ENCODE measurements around the gene RNLS. TPM values are rescaled to one million over a fixed set of nuclear protein-coding genes. Genes with fewer than 3 reads are reported as not detected.
A peak's percentile ranks its signal among the peaks of the same experiment; 100 is the strongest.

The RNLS gene
- total RNA-seq, 1 experiment from 2014 or later = not detected

DNA sequence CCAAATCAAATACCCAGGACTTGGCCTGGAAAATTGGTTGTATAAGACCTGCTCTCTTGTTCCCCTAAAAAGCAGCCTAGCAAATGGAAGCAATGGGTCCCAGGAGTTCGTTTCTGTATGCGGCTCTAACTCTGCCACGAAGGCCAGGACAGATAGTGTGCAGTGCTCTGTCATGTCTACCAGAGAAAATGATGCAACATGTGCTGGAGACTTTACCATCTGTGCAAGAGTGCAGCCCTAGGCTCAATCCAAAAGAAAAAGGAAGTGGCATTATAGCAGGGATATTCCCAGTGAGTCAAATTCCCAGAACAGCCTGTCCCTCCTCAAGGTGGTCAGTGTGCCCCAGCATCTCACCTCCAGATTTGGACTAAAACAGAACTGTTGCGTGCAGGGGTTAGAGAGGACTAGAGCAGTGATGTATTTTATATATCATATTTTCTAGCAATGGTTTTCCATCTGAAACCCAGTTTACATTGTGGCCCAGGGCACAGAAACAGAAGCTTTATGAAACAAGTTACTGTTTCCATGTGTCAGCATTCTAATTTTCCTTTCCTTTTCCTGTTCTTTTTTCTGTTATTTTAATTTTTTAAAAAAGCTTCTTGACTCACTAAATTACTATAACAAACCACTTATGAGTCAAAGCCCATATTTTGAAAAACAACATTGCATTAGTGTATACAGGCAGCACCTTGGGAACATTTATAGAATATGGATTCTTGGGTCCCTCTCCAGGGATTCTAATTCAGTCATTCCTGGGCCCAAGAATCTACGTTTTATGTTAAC, 311.2 kb downstream of the RNLS start:
- Histone ChIP-seq H3K27me3 (no peaks in the 10 kb centered on the region), H3K4me3 (no peak overlapping the region), H3K36me3 (no peaks in the 10 kb centered on the region), H3K4me1 (no peaks in the 10 kb centered on the region), H3K9me3 (replicated peaks) (no peaks in the 10 kb centered on the region), H3K27ac (no peak overlapping the region)
- no peak for DNase-seq

DNA sequence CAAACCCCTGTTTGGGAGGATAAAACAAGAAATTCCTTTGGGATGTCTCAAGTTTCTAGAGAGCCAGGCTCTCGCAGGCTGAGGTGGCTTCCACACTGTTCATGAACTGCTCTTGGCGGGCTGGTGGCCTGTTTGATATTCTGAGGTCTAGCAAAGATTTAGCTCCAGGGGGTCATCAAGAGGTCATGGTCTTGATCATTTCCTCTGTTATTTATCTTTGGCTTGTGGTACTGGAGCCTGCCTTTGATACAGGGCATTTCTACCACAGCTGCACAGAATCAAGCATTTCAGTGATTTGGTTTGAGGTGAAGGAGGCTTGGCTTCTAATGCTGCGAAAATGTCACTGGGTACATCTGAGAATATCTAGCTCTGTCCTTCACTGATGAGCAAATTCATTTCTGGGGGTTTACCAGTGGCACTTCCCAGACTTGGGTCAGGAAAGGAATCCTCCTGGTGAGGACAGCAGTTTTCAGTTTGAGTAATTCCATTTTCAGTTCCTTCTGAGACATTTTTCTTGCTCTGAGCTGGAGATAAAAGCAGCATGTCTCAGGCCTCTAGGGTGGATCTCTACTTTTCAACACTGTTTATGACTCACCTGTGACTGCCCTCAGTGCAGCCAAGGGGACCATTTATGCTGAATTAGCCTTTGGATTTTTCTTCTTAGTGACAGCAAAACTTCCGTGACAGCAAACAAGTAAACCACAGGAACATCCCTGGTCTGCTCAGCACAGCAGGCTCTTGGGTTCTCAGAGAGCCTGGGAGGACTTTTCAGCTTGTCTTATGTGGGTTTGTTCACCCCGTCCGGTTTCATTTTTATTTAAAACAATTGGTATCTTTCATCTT, 312.0 kb downstream of the RNLS start:
- peak; percentile 25 to 50 for DNase-seq
- Histone ChIP-seq H3K27ac (no peak overlapping the region), H3K27me3 (no peaks in the 10 kb centered on the region), H3K36me3 (no peaks in the 10 kb centered on the region), H3K4me3 (no peak overlapping the region), H3K4me1 (no peaks in the 10 kb centered on the region), H3K9me3 (replicated peaks) (no peaks in the 10 kb centered on the region)

DNA sequence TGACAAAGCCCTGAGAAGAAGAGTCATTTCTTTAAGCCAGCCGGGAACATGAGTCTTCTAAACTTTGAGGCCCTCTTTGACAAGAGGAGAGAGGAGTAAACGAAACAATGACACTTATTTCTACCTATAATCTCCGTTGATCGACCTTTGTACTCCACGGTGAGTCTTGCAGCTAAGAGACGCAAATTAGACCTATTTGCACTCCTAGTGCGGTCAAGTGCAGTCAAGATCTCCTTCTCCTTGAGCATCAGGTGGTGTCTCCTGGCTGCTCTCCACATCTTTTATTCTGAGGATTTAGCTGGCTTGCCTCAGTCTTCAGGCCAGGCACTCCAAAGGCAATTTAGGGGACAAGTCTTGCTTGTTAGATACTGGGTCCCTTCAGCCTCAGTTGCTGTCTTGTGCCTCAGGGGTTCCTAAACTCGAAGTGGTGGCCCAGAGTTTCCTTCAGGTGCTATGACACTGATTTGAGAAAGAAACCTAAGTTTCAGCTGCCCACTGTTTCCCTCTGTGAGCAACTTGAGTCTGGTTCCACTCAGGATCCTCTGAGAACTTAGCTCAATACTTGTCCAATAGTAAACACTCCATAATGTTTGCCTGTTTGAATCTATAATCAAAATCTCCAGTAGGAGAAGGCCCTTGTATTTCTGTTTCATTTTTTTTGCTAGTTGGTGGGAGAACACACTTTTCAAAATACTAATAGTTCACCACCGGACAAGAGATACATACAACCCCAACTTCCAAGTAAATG, 312.9 kb downstream of the RNLS start:
- DNase-seq = no peak
- Histone ChIP-seq H3K4me3 (no peak overlapping the region), H3K27ac (no peak overlapping the region), H3K36me3 (no peaks in the 10 kb centered on the region), H3K27me3 (no peaks in the 10 kb centered on the region), H3K9me3 (replicated peaks) (no peaks in the 10 kb centered on the region), H3K4me1 (no peaks in the 10 kb centered on the region)

DNA sequence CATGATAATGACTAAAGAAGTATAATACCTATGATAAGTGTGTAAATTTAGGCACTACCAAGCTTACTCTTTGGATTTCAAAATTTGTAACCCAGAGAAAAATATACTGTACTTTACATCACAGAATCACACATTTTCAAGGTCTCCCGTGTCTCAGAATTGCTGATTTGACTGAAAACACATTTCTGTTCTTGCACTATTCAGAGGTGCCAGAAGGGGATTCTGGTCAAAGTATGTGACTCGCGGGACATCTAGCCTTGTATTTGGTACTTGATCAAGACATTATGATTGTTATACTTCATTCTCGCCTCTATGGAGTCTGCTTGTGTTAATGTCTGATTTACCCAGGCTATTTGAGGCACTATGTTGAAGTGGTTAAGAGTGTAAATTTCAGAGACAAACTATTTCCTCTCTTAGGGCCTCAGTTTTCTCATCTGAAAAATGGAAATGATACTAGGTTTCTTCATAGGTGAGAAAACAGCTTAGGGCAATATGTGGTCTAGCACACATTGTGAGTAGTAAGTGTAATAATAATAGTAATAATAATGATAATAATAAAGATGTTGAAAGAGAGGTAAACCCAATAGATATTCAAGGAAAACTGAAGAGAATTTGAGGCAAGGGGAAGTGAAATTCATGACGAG, 320.4 kb downstream of the RNLS start:
- Histone ChIP-seq H3K4me1 (no peaks in the 10 kb centered on the region), H3K9me3 (replicated peaks) (no peaks in the 10 kb centered on the region)
- DNase-seq = no peak

DNA sequence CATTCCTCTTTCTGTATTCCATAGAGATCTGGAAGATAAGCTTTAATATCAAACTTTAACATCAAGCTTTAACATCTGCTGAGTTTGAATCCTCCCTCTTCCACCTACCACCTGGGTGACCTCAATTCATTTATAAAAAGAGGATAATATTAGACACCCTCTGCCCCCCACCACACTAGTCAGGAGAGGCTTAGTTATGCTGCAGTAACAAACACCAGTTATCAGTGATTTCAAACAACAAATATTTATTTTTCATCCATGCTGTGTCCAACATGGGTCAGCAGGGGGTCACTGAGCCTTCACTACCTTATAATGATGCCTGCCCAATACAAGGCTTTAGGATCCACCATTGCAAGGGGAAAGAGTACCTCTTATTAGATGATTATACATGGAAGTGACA, 322.0 kb downstream of the RNLS start:
- H3K27me3 ChIP-seq = no peaks in the 10 kb centered on the region
- DNase-seq = no peak

More for the DNA sequence above, 320.4 kb downstream of the RNLS start:
- Histone ChIP-seq H3K4me3 (no peak overlapping the region), H3K27ac (no peak overlapping the region), H3K36me3 (no peaks in the 10 kb centered on the region), H3K27me3 (no peaks in the 10 kb centered on the region)

DNA sequence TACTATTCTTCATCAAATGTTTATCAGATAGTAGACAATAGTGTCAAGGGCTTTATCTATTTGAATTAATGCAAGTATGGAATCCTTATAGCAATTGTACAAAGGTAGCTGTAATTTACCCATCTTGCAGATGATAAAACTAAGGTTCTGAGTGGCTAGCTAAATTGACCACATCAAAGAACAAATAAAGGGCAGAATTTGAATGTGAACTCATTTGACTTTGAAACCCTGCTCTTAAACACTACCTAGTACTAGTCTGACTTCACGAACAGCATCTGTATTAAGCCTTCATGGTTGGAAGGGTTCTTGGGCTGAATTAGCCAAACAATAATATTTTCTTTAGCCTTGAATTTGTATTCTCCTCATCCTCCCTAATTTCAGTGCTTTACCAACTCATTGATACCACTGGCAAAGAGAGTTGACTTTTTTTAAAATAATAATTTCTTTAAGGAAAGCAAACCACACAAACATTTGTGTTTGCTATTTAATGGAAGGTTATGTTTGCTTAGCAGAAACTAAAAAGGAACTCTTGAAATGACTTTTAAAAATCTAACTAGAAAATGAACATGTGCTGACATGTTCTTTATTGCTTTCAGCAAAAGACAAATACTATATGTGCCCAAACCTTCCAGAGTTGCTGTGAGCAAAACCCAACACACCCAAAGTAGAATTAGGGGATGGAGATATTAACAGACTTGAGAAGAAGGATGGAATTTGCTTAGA, 322.6 kb downstream of the RNLS start:
- Histone ChIP-seq H3K4me3 (no peak overlapping the region), H3K9me3 (replicated peaks) (no peaks in the 10 kb centered on the region), H3K27ac (no peak overlapping the region), H3K4me1 (no peaks in the 10 kb centered on the region), H3K27me3 (no peaks in the 10 kb centered on the region), H3K36me3 (no peaks in the 10 kb centered on the region)
- no peak for DNase-seq

More for the DNA sequence above, 322.0 kb downstream of the RNLS start:
- no peaks in the 10 kb centered on the region for H3K4me1 ChIP-seq
- H3K4me3 ChIP-seq = no peak overlapping the region
- H3K9me3 ChIP-seq (replicated peaks) = no peaks in the 10 kb centered on the region
- H3K27ac ChIP-seq = no peak overlapping the region
- H3K36me3 ChIP-seq = no peaks in the 10 kb centered on the region

DNA sequence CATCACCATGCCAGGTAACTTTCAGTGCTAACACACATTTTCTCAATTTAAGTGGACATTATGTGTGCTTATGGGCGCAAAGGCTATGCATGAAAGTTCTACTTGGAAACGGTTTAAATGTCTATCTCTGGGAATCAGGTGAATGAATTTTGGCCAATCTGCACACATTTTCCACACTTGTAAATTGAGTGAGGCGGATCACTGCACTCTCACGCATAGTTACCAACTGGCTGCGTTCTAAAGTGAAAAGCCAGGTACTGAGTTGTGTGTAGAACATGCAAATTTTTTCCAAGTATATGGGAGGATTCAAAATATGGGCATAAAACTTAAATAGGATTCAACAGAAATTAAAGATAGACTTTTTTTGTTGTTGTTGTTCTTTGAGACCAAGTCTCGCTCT, 323.7 kb downstream of the RNLS start:
- H3K4me1 ChIP-seq = no peaks in the 10 kb centered on the region
- no peaks in the 10 kb centered on the region for H3K27me3 ChIP-seq
- no peaks in the 10 kb centered on the region for H3K36me3 ChIP-seq
- H3K27ac ChIP-seq = no peak overlapping the region
- no peak overlapping the region for H3K4me3 ChIP-seq
- no peak for DNase-seq
- no peaks in the 10 kb centered on the region for H3K9me3 ChIP-seq (replicated peaks)

DNA sequence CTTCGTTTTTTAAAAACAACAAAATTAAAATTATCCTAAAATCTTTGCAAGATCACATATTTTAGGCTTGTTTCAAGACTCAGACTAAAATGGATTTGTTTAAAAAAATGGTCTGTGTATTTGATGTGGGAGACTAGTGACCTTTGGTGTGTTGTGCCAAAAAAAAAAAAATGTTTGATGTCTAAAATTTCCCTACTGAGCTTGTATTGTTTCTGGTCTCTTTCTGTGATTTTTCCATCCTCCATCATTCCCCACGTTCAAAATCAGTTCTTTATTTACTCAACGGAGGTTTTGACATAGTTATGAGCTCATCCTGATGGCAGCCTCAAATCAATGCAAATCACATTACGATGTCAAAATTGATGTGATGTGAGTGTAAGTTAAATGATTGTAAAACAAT, 326.2 kb downstream of the RNLS start:
- no peaks in the 10 kb centered on the region for H3K36me3 ChIP-seq
- no peaks in the 10 kb centered on the region for H3K4me1 ChIP-seq
- DNase-seq = no peak
- H3K9me3 ChIP-seq (replicated peaks) = no peaks in the 10 kb centered on the region
- no peak overlapping the region for H3K4me3 ChIP-seq
- no peak overlapping the region for H3K27ac ChIP-seq
- H3K27me3 ChIP-seq = no peaks in the 10 kb centered on the region

DNA sequence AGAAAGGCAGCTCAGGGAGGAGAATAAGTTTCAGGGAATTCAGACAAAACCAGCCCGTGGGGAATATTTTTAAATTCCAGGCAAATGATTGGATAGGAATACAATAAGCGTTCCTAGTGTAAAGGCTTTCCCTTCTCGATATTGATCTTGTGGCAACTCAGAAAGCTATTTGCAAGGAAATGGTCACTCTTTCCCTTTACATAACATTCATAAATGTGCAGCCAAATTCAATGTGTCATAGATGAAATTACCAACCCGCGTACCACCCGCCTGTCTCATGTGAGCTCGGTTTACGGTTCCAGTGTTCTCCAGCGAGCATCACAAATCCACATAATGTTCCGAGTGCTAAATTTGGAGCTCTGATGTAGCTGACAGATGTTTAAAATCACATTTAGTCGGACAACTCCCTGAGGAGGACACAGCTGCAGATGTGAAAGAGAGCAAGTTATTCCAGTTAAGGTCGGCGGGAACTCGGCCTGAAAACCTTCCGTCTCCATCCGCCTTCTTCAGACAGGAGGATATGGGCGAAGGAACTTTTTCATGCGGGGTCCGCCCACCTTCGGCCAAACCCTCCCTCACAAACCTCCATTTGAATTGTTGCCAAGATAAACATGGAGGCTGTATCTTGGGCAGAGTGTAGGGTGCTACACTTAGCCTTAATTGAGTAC, 327.0 kb downstream of the RNLS start:
- no peaks in the 10 kb centered on the region for H3K4me1 ChIP-seq
- H3K9me3 ChIP-seq (replicated peaks) = no peaks in the 10 kb centered on the region
- no peak overlapping the region for H3K4me3 ChIP-seq
- no peak overlapping the region for H3K27ac ChIP-seq
- no peaks in the 10 kb centered on the region for H3K27me3 ChIP-seq
- H3K36me3 ChIP-seq = no peaks in the 10 kb centered on the region
- DNase-seq = no peak

DNA sequence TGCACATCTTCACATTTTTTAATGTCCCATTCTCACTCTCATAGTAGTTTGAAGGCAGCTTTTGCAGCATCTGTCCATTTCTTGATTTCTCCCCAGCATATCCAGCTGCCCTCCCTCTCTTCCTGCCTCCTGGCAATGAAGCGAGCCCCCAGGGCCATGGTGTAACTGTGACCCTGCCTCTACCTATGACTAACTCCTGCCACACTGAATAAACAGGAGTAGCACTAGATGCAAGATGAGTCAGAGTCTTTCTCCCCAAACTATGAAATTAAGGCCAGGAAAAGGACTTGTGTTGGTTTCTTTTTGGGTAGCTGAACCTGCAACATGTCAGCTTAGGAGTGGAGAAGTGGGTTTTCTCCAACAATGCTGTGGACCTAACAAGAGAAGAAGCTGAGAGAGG, 329.0 kb downstream of the RNLS start:
- DNase-seq = peak; percentile 22 to 32
- Histone ChIP-seq H3K4me3 (no peak overlapping the region), H3K27ac (no peak overlapping the region), H3K27me3 (no peaks in the 10 kb centered on the region), H3K4me1 (no peaks in the 10 kb centered on the region), H3K9me3 (replicated peaks) (no peaks in the 10 kb centered on the region), H3K36me3 (no peaks in the 10 kb centered on the region)

DNA sequence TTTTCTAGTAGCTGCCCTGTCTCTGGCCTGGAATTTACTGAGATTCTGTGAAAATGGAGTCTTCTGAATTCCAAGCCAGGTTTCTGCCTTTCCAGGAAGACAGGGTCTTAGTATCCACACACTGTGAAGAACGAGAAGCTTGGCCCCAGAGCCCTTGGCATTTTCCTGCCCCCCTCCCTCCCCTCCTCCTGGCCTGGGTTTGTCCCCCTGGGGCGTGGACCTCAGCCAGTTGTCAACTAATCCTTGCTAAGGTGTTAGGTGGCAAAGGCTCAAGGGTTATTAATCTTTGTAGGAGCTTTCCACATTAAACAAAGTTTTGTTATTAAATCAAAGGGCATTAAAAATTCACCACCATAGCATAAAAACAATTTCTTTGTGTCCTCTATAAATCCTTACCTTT, 329.5 kb downstream of the RNLS start:
- H3K36me3 ChIP-seq = no peaks in the 10 kb centered on the region
- no peaks in the 10 kb centered on the region for H3K9me3 ChIP-seq (replicated peaks)
- no peak overlapping the region for H3K4me3 ChIP-seq
- peak in 1 of 2 experiments; percentile 18 for DNase-seq
- no peaks in the 10 kb centered on the region for H3K4me1 ChIP-seq
- H3K27ac ChIP-seq = no peak overlapping the region
- H3K27me3 ChIP-seq = no peaks in the 10 kb centered on the region

DNA sequence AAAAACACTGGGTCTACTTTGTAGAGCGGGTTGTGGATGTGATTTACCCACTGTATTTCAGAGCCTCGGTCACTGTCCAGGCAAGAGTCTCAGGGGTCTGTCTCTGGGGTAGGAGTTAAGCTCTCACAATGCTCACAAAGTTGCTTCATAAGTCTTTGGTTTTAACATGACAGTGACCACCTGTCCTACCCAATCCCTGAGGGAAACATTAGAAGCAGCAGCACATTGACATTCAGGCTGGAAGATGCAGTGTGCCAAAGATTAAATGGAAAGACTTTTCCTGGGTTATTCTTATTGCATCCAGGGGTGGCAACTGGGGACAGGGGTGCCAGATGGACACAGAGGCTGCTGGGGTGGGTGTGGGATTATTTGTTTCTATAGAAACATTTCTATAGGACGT, 330.0 kb downstream of the RNLS start:
- DNase-seq = peak in 1 of 2 experiments; percentile 18
- H3K27ac ChIP-seq = no peak overlapping the region

DNA sequence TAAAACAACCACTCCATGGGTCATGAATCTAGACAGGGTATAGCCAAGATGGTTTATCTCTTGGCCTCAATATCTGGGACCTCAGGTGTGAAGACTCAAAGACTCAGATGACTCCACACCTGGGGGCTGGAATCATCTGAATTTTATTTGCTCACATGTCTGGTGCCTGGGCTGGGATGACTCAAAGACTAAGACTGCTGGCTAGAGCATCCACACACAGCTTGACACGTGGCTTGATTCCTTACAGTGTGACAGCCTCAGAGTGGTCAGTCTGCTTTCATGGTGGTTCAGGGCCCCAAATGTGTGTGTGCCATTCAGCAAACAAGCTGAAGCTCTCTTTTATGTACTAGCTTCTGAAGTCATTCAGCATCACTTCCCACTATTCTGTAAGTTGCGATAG, 333.7 kb downstream of the RNLS start:
- no peak overlapping the region for H3K27ac ChIP-seq
- no peak overlapping the region for H3K4me3 ChIP-seq
- no peaks in the 10 kb centered on the region for H3K9me3 ChIP-seq (replicated peaks)
- no peaks in the 10 kb centered on the region for H3K4me1 ChIP-seq
- no peak for DNase-seq
- H3K36me3 ChIP-seq = no peaks in the 10 kb centered on the region
- H3K27me3 ChIP-seq = no peaks in the 10 kb centered on the region

More for the DNA sequence above, 330.0 kb downstream of the RNLS start:
- no peak overlapping the region for H3K4me3 ChIP-seq
- no peaks in the 10 kb centered on the region for H3K9me3 ChIP-seq (replicated peaks)
- H3K36me3 ChIP-seq = no peaks in the 10 kb centered on the region
- no peaks in the 10 kb centered on the region for H3K4me1 ChIP-seq
- H3K27me3 ChIP-seq = no peaks in the 10 kb centered on the region

DNA sequence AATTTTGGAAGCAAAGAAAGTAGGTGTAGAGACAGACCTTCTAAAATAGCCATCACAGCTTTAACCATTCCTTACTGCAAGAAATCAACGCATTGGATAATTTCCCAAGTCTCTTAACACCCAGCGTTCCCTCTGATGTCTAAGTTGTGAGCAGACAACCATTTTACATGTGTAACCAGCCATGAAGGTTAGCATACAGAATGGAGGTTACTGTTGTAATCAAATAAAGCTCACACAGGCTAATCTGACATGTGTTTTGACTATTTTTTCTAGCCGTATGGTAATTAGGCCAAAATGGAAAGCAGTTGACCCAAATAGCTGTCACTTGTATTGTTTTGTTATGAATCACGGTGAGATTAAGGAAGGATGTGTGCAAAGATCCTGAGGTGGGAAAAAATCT, 336.4 kb downstream of the RNLS start:
- no peaks in the 10 kb centered on the region for H3K9me3 ChIP-seq (replicated peaks)
- H3K4me3 ChIP-seq = no peak overlapping the region
- no peaks in the 10 kb centered on the region for H3K36me3 ChIP-seq
- no peak overlapping the region for H3K27ac ChIP-seq
- H3K4me1 ChIP-seq = no peaks in the 10 kb centered on the region
- no peaks in the 10 kb centered on the region for H3K27me3 ChIP-seq
- no peak for DNase-seq
